Activated T-cell treated with anti-CD3 and anti-CD28 coated beads, Interleukin-2, amount 50 U/mL, for 4 hours (primary cell): Measurements from ENCODE around the gene KIF5C. TPM values are rescaled to one million over a fixed set of nuclear protein-coding genes. Genes with fewer than 3 reads are reported as not detected.

Source experiments
- ATAC-seq, 2 donors: fragments of 200-7000 bp; cut with Tn5 transposase; one replicate each; pipeline ENCODE4 v1.10.0; 2021
- DNase-seq: peaks from one replicate; pipeline ENCODE4 v3.0.0-alpha.2; 2020
- H3K27me3 Mint-ChIP-seq: one replicate; pipeline ENCODE4 v1.8.0; 2021; ENCODE audit warnings: low read depth, mixed read lengths
- H3K36me3 Mint-ChIP-seq: one replicate; pipeline ENCODE4 v1.8.0; 2022; ENCODE audit warnings: mixed read lengths; ENCODE audit not compliant: insufficient read depth
- H3K4me1 Mint-ChIP-seq: one replicate; pipeline ENCODE4 v1.8.0; 2021; ENCODE audit warnings: low read depth, mixed read lengths
- H3K4me3 Mint-ChIP-seq: one replicate; pipeline ENCODE4 v1.8.0; 2021; ENCODE audit warnings: mild to moderate bottlenecking, moderate library complexity, mixed read lengths
- H3K9me3 Mint-ChIP-seq: one replicate; pipeline ENCODE4 v1.8.0; 2021; ENCODE audit warnings: mixed read lengths
- total RNA-seq, 3 donors: library from RNA; stranded (reverse); gene quantifications; one replicate each; pipeline ENCODE4 v1.2.1, GENCODE V29; 2021

Gene KIF5C
- total RNA-seq, 3 donors from 2014 or later, result 4.2 to 7.3 (median 5.5) TPM

- H3K4me1 Mint-ChIP-seq, result peaks cover 7% of the 10 kb centered on the region
- peaks cover 22% of the 10 kb centered on the region for H3K9me3 Mint-ChIP-seq
- H3K27me3 Mint-ChIP-seq, result peaks cover 40% of the 10 kb centered on the region
- H3K4me3 Mint-ChIP-seq, result no peak overlapping the region
- no peak for ATAC-seq
- no peak for DNase-seq
- H3K36me3 Mint-ChIP-seq, result no peaks in the 10 kb centered on the region
These were observed 166.5 kb downstream of the KIF5C start for GRCh38 chr2:149041482-149041881.

- ATAC-seq (no peak), DNase-seq (no peak)
- Mint-ChIP-seq H3K4me3 (no peak overlapping the region), H3K4me1 (peaks cover 6% of the 10 kb centered on the region), H3K36me3 (no peaks in the 10 kb centered on the region), H3K27me3 (peaks cover 26% of the 10 kb centered on the region), H3K9me3 (peaks cover 31% of the 10 kb centered on the region)
These were observed 167.9 kb downstream of the KIF5C start for GRCh38 chr2:149042881-149043280.

GRCh38 chr2:149044500-149044899 is 169.5 kb downstream of the KIF5C start:
- ATAC-seq (no peak), DNase-seq (no peak)
- peaks cover 36% of the 10 kb centered on the region for H3K9me3 Mint-ChIP-seq
- no peaks in the 10 kb centered on the region for H3K36me3 Mint-ChIP-seq
- no peak overlapping the region for H3K4me3 Mint-ChIP-seq
- H3K4me1 Mint-ChIP-seq, result no peaks in the 10 kb centered on the region
- peaks cover 19% of the 10 kb centered on the region for H3K27me3 Mint-ChIP-seq

- ATAC-seq (no peak), DNase-seq (no peak)
- Mint-ChIP-seq H3K9me3 (peaks cover 36% of the 10 kb centered on the region), H3K4me1 (no peaks in the 10 kb centered on the region), H3K36me3 (no peaks in the 10 kb centered on the region), H3K27me3 (peaks cover 3% of the 10 kb centered on the region), H3K4me3 (no peak overlapping the region)
These were observed 172.1 kb downstream of the KIF5C start for GRCh38 chr2:149047118-149047517.

- Mint-ChIP-seq H3K4me1 (no peaks in the 10 kb centered on the region), H3K27me3 (peaks cover 3% of the 10 kb centered on the region), H3K9me3 (peaks cover 36% of the 10 kb centered on the region), H3K36me3 (no peaks in the 10 kb centered on the region), H3K4me3 (no peak overlapping the region)
- no peak for ATAC-seq
- DNase-seq, result no peak
These were observed 174.1 kb downstream of the KIF5C start for GRCh38 chr2:149049142-149049541.

- H3K9me3 Mint-ChIP-seq, result peaks cover 27% of the 10 kb centered on the region
- no peaks in the 10 kb centered on the region for H3K36me3 Mint-ChIP-seq
- no peak for ATAC-seq
- H3K27me3 Mint-ChIP-seq, result peaks cover 3% of the 10 kb centered on the region
- no peak for DNase-seq
- no peak overlapping the region for H3K4me3 Mint-ChIP-seq
- no peaks in the 10 kb centered on the region for H3K4me1 Mint-ChIP-seq
These were observed 175.2 kb downstream of the KIF5C start for GRCh38 chr2:149050188-149050587.

GRCh38 chr2:149055751-149056150 is 180.7 kb downstream of the KIF5C start:
- Mint-ChIP-seq H3K27me3 (peaks cover 22% of the 10 kb centered on the region), H3K4me1 (no peaks in the 10 kb centered on the region), H3K36me3 (no peaks in the 10 kb centered on the region), H3K9me3 (no peaks in the 10 kb centered on the region), H3K4me3 (no peak overlapping the region)
- no peak for ATAC-seq
- DNase-seq, result no peak

GRCh38 chr2:149056541-149057255 is 181.7 kb downstream of the KIF5C start:
- ATAC-seq (no peak), DNase-seq (no peak)
- no peaks in the 10 kb centered on the region for H3K4me1 Mint-ChIP-seq
- no peaks in the 10 kb centered on the region for H3K9me3 Mint-ChIP-seq
- no peaks in the 10 kb centered on the region for H3K36me3 Mint-ChIP-seq
- H3K27me3 Mint-ChIP-seq, result peaks cover 22% of the 10 kb centered on the region
- no peak overlapping the region for H3K4me3 Mint-ChIP-seq

- H3K4me3 Mint-ChIP-seq, result no peak overlapping the region
- H3K9me3 Mint-ChIP-seq, result no peaks in the 10 kb centered on the region
- peaks cover 22% of the 10 kb centered on the region for H3K27me3 Mint-ChIP-seq
- DNase-seq, result no peak
- H3K36me3 Mint-ChIP-seq, result no peaks in the 10 kb centered on the region
- ATAC-seq, result no peak
- no peaks in the 10 kb centered on the region for H3K4me1 Mint-ChIP-seq
These were observed 182.4 kb downstream of the KIF5C start for GRCh38 chr2:149057401-149057800.

GRCh38 chr2:149058936-149059335 is 183.9 kb downstream of the KIF5C start:
- no peaks in the 10 kb centered on the region for H3K9me3 Mint-ChIP-seq

GRCh38 chr2:149059822-149060221 is 184.8 kb downstream of the KIF5C start:
- H3K4me1 Mint-ChIP-seq, result no peaks in the 10 kb centered on the region
- DNase-seq, result no peak
- H3K4me3 Mint-ChIP-seq, result no peak overlapping the region
- H3K9me3 Mint-ChIP-seq, result no peaks in the 10 kb centered on the region
- no peak for ATAC-seq
- H3K27me3 Mint-ChIP-seq, result peaks cover 22% of the 10 kb centered on the region
- H3K36me3 Mint-ChIP-seq, result no peaks in the 10 kb centered on the region

More at GRCh38 chr2:149058936-149059335, 183.9 kb downstream of the KIF5C start:
- Mint-ChIP-seq H3K4me3 (no peak overlapping the region), H3K4me1 (no peaks in the 10 kb centered on the region), H3K36me3 (no peaks in the 10 kb centered on the region), H3K27me3 (peaks cover 22% of the 10 kb centered on the region)
- no peak for ATAC-seq
- DNase-seq, result no peak

GRCh38 chr2:149061133-149061745 is 186.2 kb downstream of the KIF5C start:
- Mint-ChIP-seq H3K4me1 (no peaks in the 10 kb centered on the region), H3K9me3 (no peaks in the 10 kb centered on the region), H3K4me3 (no peak overlapping the region), H3K36me3 (no peaks in the 10 kb centered on the region), H3K27me3 (peaks cover 17% of the 10 kb centered on the region)
- ATAC-seq, result no peak
- no peak for DNase-seq

- H3K4me1 Mint-ChIP-seq, result no peaks in the 10 kb centered on the region
- H3K27me3 Mint-ChIP-seq, result peaks cover 11% of the 10 kb centered on the region
- no peak overlapping the region for H3K4me3 Mint-ChIP-seq
- no peaks in the 10 kb centered on the region for H3K9me3 Mint-ChIP-seq
- ATAC-seq (no peak), DNase-seq (no peak)
- H3K36me3 Mint-ChIP-seq, result no peaks in the 10 kb centered on the region
These were observed 187.5 kb downstream of the KIF5C start for GRCh38 chr2:149062531-149062930.

- Mint-ChIP-seq H3K36me3 (no peaks in the 10 kb centered on the region), H3K9me3 (no peaks in the 10 kb centered on the region), H3K4me1 (no peaks in the 10 kb centered on the region), H3K27me3 (peaks cover 5% of the 10 kb centered on the region), H3K4me3 (no peak overlapping the region)
- ATAC-seq (no peak), DNase-seq (no peak)
These were observed 188.2 kb downstream of the KIF5C start for GRCh38 chr2:149063177-149063576.

- Mint-ChIP-seq H3K36me3 (no peaks in the 10 kb centered on the region), H3K9me3 (no peaks in the 10 kb centered on the region), H3K27me3 (no peaks in the 10 kb centered on the region), H3K4me3 (no peak overlapping the region), H3K4me1 (peaks cover 4% of the 10 kb centered on the region)
- ATAC-seq (no peak), DNase-seq (no peak)
These were observed 189.4 kb downstream of the KIF5C start for GRCh38 chr2:149064365-149064841.
